Osteoblast (primary cell): ENCODE data around the gene RARG. TPM values are rescaled to one million over a fixed set of nuclear protein-coding genes. Genes with fewer than 3 reads are reported as not detected.
A peak's percentile ranks its signal among the peaks of the same experiment; 100 is the strongest.

Source experiments
- DNase-seq: peaks from one replicate; pipeline ENCODE4 v3.0.0; 2011; ENCODE audit warnings: low spot score, mixed read lengths; ENCODE audit not compliant: insufficient read length; ENCODE audit errors: missing footprints
- H2AFZ ChIP-seq: 2 replicates; pipeline ENCODE4 v1.6.0; 2011; ENCODE audit warnings: mild to moderate bottlenecking, low read length
- H3K27ac ChIP-seq: 2 replicates; pipeline ENCODE4 v1.5.1; 2011; ENCODE audit warnings: mild to moderate bottlenecking, low read depth, low read length, moderate library complexity
- H3K27me3 ChIP-seq: 2 replicates; pipeline ENCODE4 v1.6.0; 2012; ENCODE audit warnings: mild to moderate bottlenecking, control low read depth, inconsistent platforms, low read length, moderate library complexity; ENCODE audit not compliant: insufficient read depth
- H3K36me3 ChIP-seq: 2 replicates; pipeline ENCODE4 v1.5.1; 2011; ENCODE audit warnings: mild to moderate bottlenecking, low read length, control low read depth, moderate library complexity; ENCODE audit not compliant: insufficient read depth
- H3K4me1 ChIP-seq: 2 replicates; pipeline ENCODE4 v1.5.1; 2011; ENCODE audit warnings: mild to moderate bottlenecking, low read length, control low read depth, moderate library complexity; ENCODE audit not compliant: insufficient read depth
- H3K4me2 ChIP-seq: 2 replicates; pipeline ENCODE4 v1.6.0; 2011; ENCODE audit warnings: mild to moderate bottlenecking, low read length; ENCODE audit not compliant: insufficient read depth
- H3K4me3 ChIP-seq: fragments of 200-600 bp; sonication (generic); 3 replicates; pipeline ENCODE4 v1.5.1; 2012; ENCODE audit warnings: mild to moderate bottlenecking, low read length, inconsistent platforms; ENCODE audit not compliant: insufficient read depth
- H3K79me2 ChIP-seq: 2 replicates; pipeline ENCODE4 v1.6.0; 2012; ENCODE audit warnings: mild to moderate bottlenecking, low read length, control low read depth, inconsistent platforms; ENCODE audit not compliant: insufficient read depth
- H3K9me3 ChIP-seq: 2 replicates; pipeline ENCODE4 v1.5.1; 2011; ENCODE audit warnings: low read depth, low read length, control low read depth
- H4K20me1 ChIP-seq: 2 replicates; pipeline ENCODE4 v1.6.0; 2012; ENCODE audit warnings: mild to moderate bottlenecking, low read length, control low read depth; ENCODE audit not compliant: insufficient read depth
- total RNA-seq: library from RNA; depleted of rRNA; stranded (reverse); fragments of >200 nt; gene quantifications from 2 replicates; pipeline ENCODE4 v1.2.3, GENCODE V29; 2012
- TF ChIP-seq, protein P1 (sequence below): IDR thresholded peaks from 2 replicates; pipeline ENCODE4 v1.5.1; 2011; ENCODE audit warnings: mild to moderate bottlenecking, low read depth, low read length, moderate library complexity; ENCODE audit errors: extremely low read depth

The RARG gene
- total RNA-seq, 1 donor = 49.9 TPM

DNA sequence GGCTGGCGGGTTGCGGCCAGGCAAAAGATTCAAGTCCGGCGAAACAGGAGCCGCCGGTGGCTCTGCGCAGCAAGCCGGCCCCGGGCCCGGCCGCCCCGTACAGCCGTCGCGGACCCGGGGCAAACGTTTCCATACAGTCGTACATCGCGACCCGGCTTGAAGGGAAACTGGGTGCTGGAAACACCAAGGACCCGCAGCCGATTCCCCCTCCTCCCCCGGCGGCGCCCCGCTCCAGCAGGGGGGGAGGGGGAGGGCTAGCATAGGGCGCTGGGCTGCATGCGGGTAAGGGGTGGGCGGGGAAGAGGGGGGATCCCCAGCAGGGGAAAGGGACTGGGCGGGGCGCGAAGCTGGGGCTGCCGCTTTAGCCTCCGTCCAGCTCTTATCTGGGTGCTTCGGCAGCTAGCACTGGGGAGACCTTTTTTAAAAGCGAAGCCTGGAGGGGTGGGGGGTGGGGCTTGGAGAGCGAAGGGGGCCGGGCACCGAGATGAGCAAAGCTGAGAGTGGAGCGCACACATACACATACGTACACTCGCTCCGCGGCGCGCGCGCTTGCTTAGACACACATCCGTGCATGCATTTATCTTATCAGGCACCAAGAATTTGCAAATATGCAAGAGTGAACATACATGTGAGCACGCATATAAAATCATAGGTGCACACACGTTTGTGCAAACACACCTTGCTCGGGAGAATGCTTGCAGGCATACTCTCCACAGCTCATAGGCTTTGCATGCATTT, 11.9 kb downstream of the RARG start:
- Histone ChIP-seq H3K36me3 (peaks cover 5% of the 10 kb centered on the region), H3K79me2 (peaks cover 46% of the 10 kb centered on the region), H3K27ac (peak overlapping the region; percentile 93), H3K4me2 (peak overlapping the region; percentile 99), H3K4me3 (peak overlapping the region; percentile 89), H3K27me3 (no peaks in the 10 kb centered on the region), H3K9me3 (no peaks in the 10 kb centered on the region), H4K20me1 (no peaks in the 10 kb centered on the region), H2AFZ (peak overlapping the region; percentile 71), H3K4me1 (peaks cover 67% of the 10 kb centered on the region)
- TF ChIP-seq, protein P1, sequence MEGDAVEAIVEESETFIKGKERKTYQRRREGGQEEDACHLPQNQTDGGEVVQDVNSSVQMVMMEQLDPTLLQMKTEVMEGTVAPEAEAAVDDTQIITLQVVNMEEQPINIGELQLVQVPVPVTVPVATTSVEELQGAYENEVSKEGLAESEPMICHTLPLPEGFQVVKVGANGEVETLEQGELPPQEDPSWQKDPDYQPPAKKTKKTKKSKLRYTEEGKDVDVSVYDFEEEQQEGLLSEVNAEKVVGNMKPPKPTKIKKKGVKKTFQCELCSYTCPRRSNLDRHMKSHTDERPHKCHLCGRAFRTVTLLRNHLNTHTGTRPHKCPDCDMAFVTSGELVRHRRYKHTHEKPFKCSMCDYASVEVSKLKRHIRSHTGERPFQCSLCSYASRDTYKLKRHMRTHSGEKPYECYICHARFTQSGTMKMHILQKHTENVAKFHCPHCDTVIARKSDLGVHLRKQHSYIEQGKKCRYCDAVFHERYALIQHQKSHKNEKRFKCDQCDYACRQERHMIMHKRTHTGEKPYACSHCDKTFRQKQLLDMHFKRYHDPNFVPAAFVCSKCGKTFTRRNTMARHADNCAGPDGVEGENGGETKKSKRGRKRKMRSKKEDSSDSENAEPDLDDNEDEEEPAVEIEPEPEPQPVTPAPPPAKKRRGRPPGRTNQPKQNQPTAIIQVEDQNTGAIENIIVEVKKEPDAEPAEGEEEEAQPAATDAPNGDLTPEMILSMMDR = no peak
- DNase-seq = peak; percentile 98

DNA sequence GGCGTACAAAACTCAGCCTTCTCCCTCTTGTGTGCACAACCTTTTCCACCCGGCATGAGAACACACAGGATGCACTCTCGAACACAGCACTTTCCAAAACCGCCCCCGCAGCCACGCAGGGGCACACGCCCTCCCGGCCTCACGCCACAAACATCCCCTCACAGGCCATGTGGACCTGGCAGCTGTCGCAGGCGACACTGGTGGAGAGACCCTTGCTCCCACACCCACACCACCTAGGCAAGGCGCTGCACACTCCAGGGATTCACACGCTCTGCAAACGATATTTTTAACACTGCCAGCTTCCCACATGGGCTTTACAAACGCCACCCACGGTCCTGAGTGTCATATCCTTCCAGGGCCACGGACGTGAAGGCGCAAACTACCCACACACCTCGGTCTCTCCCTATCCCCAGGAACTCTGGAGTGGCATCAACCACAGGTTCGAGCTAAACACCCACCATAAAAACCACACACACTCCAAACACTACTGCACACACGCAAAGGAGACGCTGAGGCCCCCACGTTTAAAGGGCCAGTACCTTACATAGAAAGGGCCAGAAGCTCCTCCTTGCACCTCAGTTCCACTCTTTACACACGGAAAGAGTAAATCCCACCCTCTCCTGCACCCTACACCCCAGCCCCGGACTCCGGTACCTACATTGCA, 12.6 kb downstream of the RARG start:
- Histone ChIP-seq H4K20me1 (peaks cover 1% of the 10 kb centered on the region), H3K36me3 (peaks cover 10% of the 10 kb centered on the region), H3K9me3 (no peaks in the 10 kb centered on the region), H3K4me1 (peaks cover 60% of the 10 kb centered on the region), H3K4me3 (peak overlapping the region; percentile 89), H3K79me2 (peaks cover 52% of the 10 kb centered on the region), H3K4me2 (peak overlapping the region; percentile 99), H3K27me3 (no peaks in the 10 kb centered on the region), H3K27ac (peak overlapping the region; percentile 93), H2AFZ (peak overlapping the region; percentile 60)
- TF ChIP-seq, protein P1 = no peak
- DNase-seq = peak; percentile 96

DNA sequence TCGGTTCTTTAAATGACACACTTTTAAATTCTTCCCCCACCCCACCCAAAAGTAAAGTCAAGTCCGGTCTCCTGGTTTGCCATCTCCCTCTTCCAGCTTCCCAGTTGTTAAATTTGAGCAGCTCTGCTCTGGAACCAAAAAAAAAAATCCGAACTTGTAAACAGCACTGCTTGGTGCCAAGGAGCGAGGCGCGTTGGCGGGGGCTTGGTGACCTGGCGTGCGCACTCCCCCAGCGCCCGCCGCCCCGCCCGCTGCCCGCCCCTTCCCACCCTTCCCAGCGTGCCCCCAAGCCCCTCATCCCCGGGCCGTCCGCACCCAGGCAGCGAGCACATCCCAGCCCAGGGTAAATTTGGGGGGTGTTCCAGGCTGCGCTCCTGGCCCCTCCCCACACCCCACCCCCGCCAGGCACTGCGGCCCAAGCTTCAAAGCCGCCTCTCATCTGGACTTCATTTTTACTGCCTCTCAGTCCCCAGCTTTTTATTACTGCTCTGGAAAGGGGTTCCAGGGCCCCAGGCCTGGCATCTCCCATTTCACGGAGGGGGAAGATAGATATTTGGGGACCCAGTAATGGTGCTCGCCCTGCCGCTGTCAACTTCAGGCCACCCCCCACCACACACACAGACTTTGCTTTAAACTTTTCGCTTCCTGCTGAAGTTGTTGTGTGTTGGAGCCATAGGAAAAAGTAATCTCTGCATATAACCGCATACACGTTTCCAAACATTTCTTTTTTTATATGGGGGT, 13.3 kb downstream of the RARG start:
- peak; percentile 96 for DNase-seq

More for the DNA sequence above, 13.3 kb downstream of the RARG start:
- TF ChIP-seq, protein P1 = no peak
- peak overlapping the region; percentile 93 for H3K27ac ChIP-seq
- peaks cover 5% of the 10 kb centered on the region for H4K20me1 ChIP-seq
- H3K4me3 ChIP-seq = peak overlapping the region; percentile 89
- H3K9me3 ChIP-seq = no peaks in the 10 kb centered on the region
- peaks cover 54% of the 10 kb centered on the region for H3K79me2 ChIP-seq
- peak overlapping the region; percentile 99 for H3K4me2 ChIP-seq
- no peaks in the 10 kb centered on the region for H3K27me3 ChIP-seq
- no peak overlapping the region for H2AFZ ChIP-seq
- peaks cover 17% of the 10 kb centered on the region for H3K36me3 ChIP-seq
- peaks cover 55% of the 10 kb centered on the region for H3K4me1 ChIP-seq
